Lower leg skin (tissue), 3 donors: ENCODE measurements around the gene ERC2.

Source experiments
- POLR2A ChIP-seq, 2 donors: fragments of 450-650 bp; IDR thresholded peaks; one replicate each; pipeline ENCODE4 v1.6.1; 2016 to 2017; ENCODE audit warnings: antibody characterized with exemption in 2 of 2, mild to moderate bottlenecking in 1 of 2, moderate library complexity in 1 of 2
- TF ChIP-seq, protein P1 (sequence below), 3 donors: fragments of 450-650 bp; IDR thresholded peaks; one replicate each; pipeline ENCODE4 v1.5.1; 2016; ENCODE audit warnings: antibody characterized with exemption in 3 of 3, mild to moderate bottlenecking in 3 of 3, moderate library complexity in 2 of 3

DNA sequence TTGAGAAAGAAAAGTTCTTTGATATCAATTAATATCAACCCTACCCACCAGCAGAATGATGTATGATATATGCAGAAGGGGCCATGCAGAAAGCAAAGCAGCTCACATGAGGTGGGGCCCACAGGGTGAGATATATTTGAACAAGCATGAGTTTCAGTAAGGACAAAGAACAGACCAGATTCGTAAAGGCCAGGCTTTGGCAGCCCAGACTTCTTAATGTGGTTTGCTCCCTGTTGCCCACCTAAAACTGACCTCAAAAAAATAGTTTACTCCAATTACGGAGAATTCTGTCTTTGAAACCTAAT lies 725.5 kb downstream of the ERC2 start:
- TF ChIP-seq POLR2A (IDR thresholded peaks at IDR 0.05), result no peak
- TF ChIP-seq, protein P1, sequence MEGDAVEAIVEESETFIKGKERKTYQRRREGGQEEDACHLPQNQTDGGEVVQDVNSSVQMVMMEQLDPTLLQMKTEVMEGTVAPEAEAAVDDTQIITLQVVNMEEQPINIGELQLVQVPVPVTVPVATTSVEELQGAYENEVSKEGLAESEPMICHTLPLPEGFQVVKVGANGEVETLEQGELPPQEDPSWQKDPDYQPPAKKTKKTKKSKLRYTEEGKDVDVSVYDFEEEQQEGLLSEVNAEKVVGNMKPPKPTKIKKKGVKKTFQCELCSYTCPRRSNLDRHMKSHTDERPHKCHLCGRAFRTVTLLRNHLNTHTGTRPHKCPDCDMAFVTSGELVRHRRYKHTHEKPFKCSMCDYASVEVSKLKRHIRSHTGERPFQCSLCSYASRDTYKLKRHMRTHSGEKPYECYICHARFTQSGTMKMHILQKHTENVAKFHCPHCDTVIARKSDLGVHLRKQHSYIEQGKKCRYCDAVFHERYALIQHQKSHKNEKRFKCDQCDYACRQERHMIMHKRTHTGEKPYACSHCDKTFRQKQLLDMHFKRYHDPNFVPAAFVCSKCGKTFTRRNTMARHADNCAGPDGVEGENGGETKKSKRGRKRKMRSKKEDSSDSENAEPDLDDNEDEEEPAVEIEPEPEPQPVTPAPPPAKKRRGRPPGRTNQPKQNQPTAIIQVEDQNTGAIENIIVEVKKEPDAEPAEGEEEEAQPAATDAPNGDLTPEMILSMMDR (IDR thresholded peaks at IDR 0.05), result no peak
